ENCODE measurements around the gene ZNF326.

DNA sequence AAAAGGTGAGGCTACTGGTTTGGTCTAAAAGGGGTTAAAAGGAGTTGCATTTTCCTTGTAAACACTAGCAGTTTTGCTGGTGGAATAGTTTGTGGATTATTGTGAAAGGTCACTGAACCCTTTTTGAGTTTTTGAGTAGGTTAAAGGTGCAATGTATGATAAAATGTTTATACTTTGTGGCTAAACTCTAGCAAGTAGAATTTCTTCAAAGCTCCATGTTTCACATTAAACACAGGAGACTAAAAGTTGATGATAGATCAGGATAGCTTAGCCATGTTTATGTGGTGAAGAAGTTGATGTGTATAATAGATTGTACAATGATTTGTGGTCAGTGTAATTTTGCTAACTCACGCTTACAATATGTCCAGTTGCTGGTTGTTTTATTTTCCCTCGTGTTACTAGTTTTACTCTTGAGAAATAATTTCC, 13.1 kb downstream of the ZNF326 start:
- TF ChIP-seq, protein P1, sequence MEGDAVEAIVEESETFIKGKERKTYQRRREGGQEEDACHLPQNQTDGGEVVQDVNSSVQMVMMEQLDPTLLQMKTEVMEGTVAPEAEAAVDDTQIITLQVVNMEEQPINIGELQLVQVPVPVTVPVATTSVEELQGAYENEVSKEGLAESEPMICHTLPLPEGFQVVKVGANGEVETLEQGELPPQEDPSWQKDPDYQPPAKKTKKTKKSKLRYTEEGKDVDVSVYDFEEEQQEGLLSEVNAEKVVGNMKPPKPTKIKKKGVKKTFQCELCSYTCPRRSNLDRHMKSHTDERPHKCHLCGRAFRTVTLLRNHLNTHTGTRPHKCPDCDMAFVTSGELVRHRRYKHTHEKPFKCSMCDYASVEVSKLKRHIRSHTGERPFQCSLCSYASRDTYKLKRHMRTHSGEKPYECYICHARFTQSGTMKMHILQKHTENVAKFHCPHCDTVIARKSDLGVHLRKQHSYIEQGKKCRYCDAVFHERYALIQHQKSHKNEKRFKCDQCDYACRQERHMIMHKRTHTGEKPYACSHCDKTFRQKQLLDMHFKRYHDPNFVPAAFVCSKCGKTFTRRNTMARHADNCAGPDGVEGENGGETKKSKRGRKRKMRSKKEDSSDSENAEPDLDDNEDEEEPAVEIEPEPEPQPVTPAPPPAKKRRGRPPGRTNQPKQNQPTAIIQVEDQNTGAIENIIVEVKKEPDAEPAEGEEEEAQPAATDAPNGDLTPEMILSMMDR (IDR thresholded peaks at IDR 0.05) = no peak
- TF ChIP-seq EP300 (IDR thresholded peaks at IDR 0.05) (no peak), POLR2AphosphoS5 (IDR thresholded peaks at IDR 0.05) (no peak), POLR2A (IDR thresholded peaks at IDR 0.05; ENCODE audit: low read depth) (no peak)
